Measurements from ENCODE around the gene RSPRY1. TPM values are rescaled to one million over a fixed set of nuclear protein-coding genes. Genes with fewer than 3 reads are reported as not detected.

Gene RSPRY1
- total and polyA plus RNA-seq, 2 of the 8 experiments (the other 6 are each of a cell fraction or from before 2014, with no cell fraction given) = 11.5 to 32.5 TPM

DNA sequence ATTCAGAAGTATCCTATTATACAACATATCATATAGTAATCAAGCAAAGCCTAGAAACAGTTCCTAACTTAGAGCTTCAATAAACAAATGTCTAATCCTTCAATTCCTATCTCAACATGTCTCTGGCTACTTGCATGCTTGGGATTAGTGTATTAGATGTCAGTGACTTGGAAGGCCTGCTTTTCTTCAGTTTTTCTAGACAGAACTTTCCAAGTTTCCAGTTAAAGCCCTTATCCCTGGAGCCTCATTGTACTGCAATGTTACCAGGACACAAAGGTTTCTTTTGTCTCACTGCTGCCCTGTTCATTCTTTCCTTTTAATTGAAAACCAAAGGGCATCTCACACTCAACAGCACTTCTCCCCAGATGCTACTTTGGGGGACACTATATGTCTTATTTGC, 16.8 kb upstream of the RSPRY1 start:
- no peak overlapping the region for H3K23ac ChIP-seq (ENCODE audit: insufficient read length)
- no peak overlapping the region for H4K5ac ChIP-seq (ENCODE audit: insufficient read length, low read depth, low read length)
- H3K27ac ChIP-seq (ENCODE audit: low read depth, low read length) = no peak overlapping the region
- no peak overlapping the region for H2AFZ ChIP-seq (ENCODE audit: low read length)
- no peak overlapping the region for H4K8ac ChIP-seq (ENCODE audit: extremely low read depth, insufficient read depth, low read length)
- H3K4me3 ChIP-seq (ENCODE audit: extremely low read depth in 1 of 4, insufficient read depth in 2 of 4, low read depth in 3 of 4, low read length in 4 of 4) = no peak overlapping the region
- H3K4me2 ChIP-seq (ENCODE audit: insufficient read depth in 1 of 2, low read depth in 2 of 2, low read length in 2 of 2) = no peak overlapping the region
- H2BK20ac ChIP-seq (ENCODE audit: low read length) = no peak overlapping the region
- H3K4ac ChIP-seq (replicated peaks; ENCODE audit: insufficient read length, low read depth, low read length) = no peak overlapping the region
- TF ChIP-seq SAP30 (IDR thresholded peaks at IDR 0.05; ENCODE audit: insufficient read depth, insufficient replicate concordance, low read length) (no peak), SUZ12 (IDR thresholded peaks at IDR 0.05; ENCODE audit: low read length) (no peak), EP300 (IDR thresholded peaks at IDR 0.05; ENCODE audit: borderline replicate concordance in 1 of 2, low read depth in 2 of 2, low read length in 2 of 2) (no peak), RBBP5 (IDR thresholded peaks at IDR 0.05; ENCODE audit: borderline replicate concordance, low read depth, low read length) (no peak), CBX5 (IDR thresholded peaks at IDR 0.05; ENCODE audit: low read depth, low read length) (no peak), POLR2A (IDR thresholded peaks at IDR 0.05; ENCODE audit: control extremely low read depth in 1 of 2, low read depth in 2 of 2, low read length in 2 of 2) (no peak), CREB1 (IDR thresholded peaks at IDR 0.05) (no peak), RAD21 (IDR thresholded peaks at IDR 0.05 in 1 of 2, conservative IDR thresholded peaks at IDR 0.05 in 1 of 2; ENCODE audit: low read depth in 2 of 2, low read length in 2 of 2) (no peak), PHF8 (conservative IDR thresholded peaks at IDR 0.05; ENCODE audit: low read depth, low read length) (no peak), SIX5 (IDR thresholded peaks at IDR 0.05; ENCODE audit: low read depth, low read length) (no peak), E2F6 (IDR thresholded peaks at IDR 0.05) (no peak), SP4 (IDR thresholded peaks at IDR 0.05; ENCODE audit: low read length) (no peak)
- no peak overlapping the region for H2BK12ac ChIP-seq (ENCODE audit: low read depth, low read length)
- no peaks in the 10 kb centered on the region for H3K23me2 ChIP-seq (ENCODE audit: low read depth, low read length)
- peaks cover 12 to 66% (median 59%) of the 10 kb centered on the region in 4 experiments for H3K36me3 ChIP-seq (ENCODE audit: control insufficient read depth in 2 of 4, insufficient read depth in 4 of 4, low read length in 3 of 4)
- DNase-seq (ENCODE audit: low read depth in 1 of 2, low spot score in 2 of 2) = no peak
- H3K79me1 ChIP-seq (ENCODE audit: low read depth, low read length) = no peaks in the 10 kb centered on the region
- H2BK5ac ChIP-seq (ENCODE audit: low read depth, low read length) = no peak overlapping the region
- H2BK120ac ChIP-seq (replicated peaks; ENCODE audit: low read depth, low read length) = no peak overlapping the region
- CTCF ChIA-PET (ENCODE audit: partially characterized antibody) = interaction anchor here (0.8 to 2.4 kb wide), 8 partner anchors 9 to 203 kb away, joined by 3 to 13 read pairs (median 5); partner anchors contain the start of gene CPNE2
- no peak overlapping the region for H2AK5ac ChIP-seq (ENCODE audit: low read depth, low read length)
- H3K4me1 ChIP-seq (replicated peaks in 1 of 4; ENCODE audit: control insufficient read depth in 3 of 4, insufficient read depth in 4 of 4, low read length in 3 of 4) = no peaks in the 10 kb centered on the region
- no peak overlapping the region for H3K14ac ChIP-seq (ENCODE audit: insufficient read length)
- H4K20me1 ChIP-seq (replicated peaks in 1 of 2; ENCODE audit: control insufficient read depth in 1 of 2, insufficient read depth in 2 of 2, low read length in 2 of 2) = no peaks in the 10 kb centered on the region
- H3K27me3 ChIP-seq (replicated peaks in 1 of 4; ENCODE audit: control insufficient read depth in 3 of 4, extremely low read depth in 1 of 4, insufficient read depth in 3 of 4, low read length in 3 of 4) = no peaks in the 10 kb centered on the region
- no peak overlapping the region for H3K9ac ChIP-seq (replicated peaks in 1 of 4; ENCODE audit: extremely low read depth in 1 of 4, low read depth in 3 of 4, low read length in 3 of 4)
- no peak overlapping the region for H3K18ac ChIP-seq (ENCODE audit: extremely low read depth, low read length)
- no peaks in the 10 kb centered on the region for H3K9me3 ChIP-seq (ENCODE audit: insufficient read depth in 2 of 2, low read depth in 1 of 2, low read length in 1 of 2)
- POLR2A ChIA-PET (ENCODE audit: partially characterized antibody) = interaction anchor here (1.4 to 1.6 kb wide), 2 partner anchors 10 to 13 kb away, joined by 4 to 8 read pairs; no protein-coding TSS in a partner anchor
- H3K56ac ChIP-seq (replicated peaks; ENCODE audit: insufficient read length, low read depth, low read length) = no peak overlapping the region
- H2BK15ac ChIP-seq (ENCODE audit: low read length) = no peak overlapping the region
- FAIRE-seq = no peak
- H4K91ac ChIP-seq (replicated peaks; ENCODE audit: insufficient read length, low read length) = no peak overlapping the region
- H3K79me2 ChIP-seq (ENCODE audit: control insufficient read depth in 1 of 2, insufficient read depth in 2 of 2, low read length in 2 of 2) = no peaks in the 10 kb centered on the region

All from H1 (cell line).